GM18861 (cell line): ENCODE data around the gene PDE4A.
"Not testable (repeated sequence)": the region's sequence is repeated elsewhere in the genome, so short reads cannot be mapped to it uniquely, and the experiment has no call there.

Experiments used
- ATAC-seq: cut with Tn5 transposase; IDR thresholded peaks from one replicate; pipeline ENCODE4 v1.9.1; 2021; ENCODE audit not compliant: unreplicated experiment

The PDE4A gene

DNA sequence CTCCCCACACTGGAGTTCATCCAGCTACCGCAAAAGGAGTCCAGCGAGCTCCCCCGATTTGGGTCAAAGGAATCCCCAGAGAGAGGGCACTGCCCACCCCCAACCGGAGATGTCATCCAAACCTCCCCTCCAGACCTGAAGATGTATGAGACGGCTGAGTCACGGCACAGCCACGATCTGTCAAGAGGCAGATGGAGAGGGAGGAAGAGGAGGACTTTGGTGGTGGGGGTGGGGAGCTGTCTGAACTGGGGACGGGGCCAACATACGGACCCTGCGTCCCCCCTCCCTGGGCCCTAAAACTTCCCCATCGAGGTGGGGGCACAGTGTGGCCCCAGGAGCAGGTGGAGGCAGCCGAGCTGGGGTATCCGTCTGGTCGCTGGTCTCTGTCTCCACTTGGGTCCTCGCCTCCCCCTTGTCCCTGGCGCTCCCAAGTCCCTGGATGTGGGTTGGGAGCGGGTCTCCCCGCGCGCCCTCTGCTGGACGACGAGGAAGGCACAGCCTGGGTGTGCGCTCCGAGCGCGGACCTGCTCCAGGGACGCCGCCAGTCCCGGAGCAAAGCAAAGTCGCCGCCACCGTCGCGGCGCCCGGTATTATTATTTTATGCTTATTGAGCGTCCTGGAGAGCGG, 3.8 kb downstream of the PDE4A start:
- ATAC-seq = no peak

DNA sequence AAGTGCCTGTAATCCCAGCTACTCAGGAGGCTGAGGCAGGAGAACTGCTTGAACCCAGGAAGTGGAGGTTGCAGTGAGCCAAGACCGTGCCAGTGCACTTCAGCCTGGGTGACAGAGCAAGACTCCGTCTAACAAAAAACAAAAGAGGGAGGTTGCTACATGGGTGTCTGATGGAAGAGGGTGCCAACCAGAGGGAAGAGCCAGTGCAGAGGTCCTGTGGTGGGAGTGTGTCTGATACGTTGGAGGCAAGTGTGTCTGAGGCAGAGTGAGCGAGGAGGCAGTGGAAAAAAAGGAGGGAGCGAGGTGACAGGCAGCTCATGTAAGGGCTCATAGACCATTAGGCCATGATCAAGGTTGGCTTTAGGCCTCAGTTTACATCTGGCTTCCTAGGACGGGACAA, 6.8 kb downstream of the PDE4A start:
- ATAC-seq = no peak

DNA sequence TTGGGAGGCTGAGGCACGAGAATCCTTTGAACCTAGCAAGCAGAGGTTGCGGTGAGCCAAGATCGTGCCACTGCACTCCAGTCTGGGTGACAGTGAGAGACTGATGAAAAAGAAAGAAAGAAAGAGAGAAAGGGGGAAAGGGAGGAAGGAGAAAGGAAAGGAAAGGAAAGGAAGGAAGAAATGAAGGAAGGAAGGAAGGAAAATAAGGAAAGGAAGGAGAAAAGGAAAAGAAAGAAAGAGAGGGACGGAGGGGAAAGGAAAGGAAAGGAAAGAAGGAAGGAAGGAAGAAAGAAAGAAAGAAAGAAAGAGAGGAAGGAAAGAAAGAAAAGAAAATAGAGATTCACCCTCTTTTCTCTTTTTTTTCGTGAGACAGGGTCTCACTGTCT, 8.7 kb downstream of the PDE4A start:
- no peak for ATAC-seq

DNA sequence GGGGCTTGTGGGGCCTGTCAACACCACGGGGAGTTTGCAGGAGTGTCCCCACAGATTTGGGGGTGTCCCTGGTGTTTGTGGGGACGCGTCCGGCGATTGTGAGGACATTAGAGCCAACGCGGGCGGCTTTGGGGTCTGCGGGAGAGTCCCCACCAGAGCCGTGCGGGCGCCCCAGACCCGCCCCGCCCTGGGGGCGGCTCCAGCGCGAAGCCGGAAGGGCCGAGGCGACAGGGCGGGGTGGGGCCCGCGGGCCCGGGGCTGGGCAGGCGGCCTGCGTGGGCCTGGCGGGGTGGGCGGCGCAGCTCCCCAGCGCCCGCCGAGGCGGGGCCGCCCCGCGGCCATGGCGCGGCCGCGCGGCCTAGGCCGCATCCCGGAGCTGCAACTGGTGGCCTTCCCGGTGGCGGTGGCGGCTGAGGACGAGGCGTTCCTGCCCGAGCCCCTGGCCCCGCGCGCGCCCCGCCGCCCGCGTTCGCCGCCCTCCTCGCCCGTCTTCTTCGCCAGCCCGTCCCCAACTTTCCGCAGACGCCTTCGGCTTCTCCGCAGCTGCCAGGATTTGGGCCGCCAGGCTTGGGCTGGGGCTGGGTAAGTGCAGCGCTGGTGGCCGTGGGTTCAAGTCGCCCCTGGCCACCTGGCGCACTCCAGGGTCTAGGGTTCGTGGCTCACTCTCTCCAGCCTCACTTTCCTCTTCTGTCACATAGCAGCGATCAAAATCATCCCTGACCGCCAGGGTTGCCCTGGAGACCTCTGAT, 10.3 kb downstream of the PDE4A start:
- ATAC-seq = no peak

DNA sequence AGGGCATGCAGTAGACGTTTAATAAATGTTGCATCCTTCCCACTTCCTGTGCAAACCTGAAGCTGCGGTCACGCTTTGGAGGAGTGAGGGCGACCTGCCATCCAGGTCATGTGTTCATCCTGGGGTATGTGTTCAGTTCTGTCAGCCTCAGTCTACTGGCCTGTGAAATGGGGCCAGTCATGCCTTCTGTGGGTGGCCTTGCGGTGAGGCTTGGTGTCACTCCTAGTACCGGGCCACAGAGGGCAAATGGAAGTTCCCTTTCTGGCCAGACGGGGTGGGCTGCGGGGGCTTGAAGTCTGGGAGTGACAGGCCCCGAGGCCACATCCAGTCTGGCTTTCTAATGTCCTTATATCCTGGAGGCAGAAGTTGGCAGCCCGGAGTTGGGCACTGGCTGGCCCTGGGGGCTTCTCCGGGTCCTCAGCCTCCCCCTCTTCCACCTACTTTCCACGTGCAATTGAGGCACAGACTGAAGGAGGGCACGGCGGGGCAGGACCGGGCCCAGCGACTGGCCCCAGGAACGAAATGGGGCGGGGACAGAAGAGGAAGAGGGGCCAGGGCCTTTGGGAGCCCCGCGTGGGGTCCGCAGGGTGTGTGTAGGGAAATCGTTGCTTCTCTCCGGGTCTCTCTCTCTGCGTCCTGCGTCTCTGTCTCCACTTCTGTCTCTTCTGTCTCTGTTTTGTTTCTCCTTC, 11.1 kb downstream of the PDE4A start:
- no peak for ATAC-seq

DNA sequence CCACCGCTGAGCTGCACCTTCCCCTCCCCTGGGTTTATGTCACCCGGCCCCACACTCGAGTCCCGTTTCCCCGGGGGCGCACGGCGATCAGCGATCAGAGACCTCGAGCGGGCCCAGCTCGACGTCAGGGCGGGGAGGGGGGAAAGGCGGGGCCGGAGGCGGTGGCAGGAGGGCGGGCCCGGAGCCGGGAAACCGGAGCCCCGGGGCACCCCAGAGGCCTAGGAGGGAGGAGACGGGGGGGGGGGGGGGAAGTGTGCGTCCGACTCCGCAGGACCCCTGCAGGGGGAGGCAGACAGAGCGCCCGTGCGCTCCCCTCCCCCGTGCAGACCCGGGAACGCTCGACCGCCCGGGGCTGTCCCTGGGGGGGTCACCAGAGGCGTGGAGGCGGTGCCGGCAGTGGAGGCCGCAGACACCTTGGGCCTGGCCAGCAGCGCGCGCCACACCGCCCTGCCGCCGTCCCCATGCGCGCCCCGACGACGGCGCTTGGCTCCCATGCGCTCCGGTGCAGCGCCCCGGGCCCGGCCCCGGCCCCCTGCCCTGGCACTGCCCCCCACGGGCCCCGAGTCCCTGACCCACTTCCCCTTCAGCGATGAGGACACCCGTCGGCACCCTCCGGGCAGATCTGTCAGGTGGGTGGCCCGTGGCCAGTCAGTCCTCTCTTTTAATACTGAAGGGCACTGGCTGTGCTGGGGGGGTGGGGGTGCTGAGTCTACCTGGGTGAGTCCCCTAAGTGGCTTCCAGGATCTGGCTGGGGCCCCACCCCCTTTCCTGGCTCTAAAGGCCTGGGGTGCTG, 11.8 kb downstream of the PDE4A start:
- no peak for ATAC-seq

DNA sequence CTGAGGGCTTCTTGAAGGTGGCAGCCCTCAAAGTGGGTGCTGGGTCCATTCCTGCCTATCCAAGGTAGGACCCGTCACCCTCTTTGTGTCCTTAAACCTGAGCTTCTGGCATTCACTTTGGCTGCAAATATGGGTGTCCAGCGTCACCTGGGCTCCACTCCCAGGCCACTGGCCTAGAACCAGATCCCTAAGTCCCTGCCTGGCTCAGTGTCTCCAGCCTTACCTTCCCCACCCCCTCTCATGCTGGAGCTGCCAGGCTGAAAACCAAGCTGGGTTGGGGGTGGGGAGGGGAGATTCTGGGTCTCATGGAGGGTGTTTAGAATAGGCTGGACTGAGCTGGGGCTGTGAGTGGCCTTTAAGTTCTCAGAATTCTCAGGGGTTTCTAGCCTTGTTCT, 12.4 kb downstream of the PDE4A start:
- ATAC-seq = no peak

DNA sequence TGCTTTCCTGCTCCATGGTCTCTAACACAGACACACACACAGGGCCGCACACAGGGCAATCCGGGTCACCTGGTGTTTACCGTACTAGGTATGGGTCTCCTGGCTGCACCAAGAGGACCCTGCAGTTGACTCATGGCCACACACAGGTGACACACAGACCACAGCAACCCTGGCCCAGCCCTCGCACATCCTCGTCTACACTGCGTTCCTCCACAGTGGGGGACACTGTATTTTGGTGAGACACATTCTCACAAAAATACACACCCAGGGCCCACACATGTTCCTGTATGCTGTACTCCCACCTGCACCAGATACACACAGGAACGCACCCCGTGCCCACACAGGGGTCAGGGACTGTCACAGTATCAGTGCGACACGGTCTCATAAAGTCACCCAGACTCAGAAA, 12.8 kb downstream of the PDE4A start:
- ATAC-seq = no peak

DNA sequence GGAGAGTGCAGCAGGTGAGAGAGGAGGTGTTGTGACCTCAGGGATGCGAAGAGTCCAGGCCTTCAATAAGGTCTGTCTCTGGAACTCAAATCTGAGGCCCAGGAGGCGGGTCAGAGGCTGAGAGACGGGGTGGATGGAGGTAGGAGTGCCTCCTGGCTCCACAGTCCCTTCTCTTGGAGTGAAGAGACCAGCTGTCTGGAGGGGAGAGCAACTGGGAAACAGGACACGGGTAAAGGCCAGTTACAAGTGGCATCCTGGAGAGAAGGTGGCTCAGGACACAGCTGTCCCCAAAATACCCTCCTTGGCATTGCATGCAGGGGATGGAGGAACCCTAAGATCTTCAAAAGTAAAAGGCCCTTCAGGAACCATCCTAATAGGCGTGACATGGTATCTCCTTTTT, 19.2 kb downstream of the PDE4A start:
- no peak for ATAC-seq

DNA sequence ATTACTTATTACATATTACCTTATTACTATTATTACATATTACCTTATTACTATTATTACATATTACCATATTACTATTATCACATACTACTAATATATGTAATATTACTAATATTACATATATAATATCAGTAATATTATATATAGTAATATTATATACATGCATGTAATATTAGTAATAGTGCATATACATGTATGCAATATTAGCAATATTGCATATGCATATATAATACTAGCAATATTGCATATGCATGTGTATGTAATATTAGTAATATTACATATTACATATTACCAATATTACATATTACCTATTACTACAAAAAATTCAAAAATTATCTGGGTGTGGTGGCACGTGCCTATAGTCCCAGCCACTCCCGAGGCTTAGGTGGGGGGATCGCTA, 22.4 kb downstream of the PDE4A start:
- no peak for ATAC-seq

DNA sequence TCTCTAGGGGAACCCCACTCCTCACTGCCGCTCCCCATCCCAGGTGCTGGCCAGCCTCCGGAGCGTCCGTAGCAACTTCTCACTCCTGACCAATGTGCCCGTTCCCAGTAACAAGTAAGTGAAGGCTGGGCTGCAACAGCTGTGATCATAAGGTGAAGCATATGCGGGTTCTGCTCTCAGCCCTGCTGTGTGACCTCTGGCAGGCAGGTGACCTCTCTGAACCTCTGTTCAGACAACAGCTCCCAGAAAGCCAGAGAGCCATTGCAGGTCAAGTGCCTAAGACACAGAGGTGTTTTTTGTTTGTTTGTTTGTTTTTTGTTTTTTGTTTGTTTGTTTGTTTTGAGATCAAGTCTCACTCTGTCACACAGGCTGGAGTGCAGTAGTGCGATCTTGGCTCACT, 28.7 kb downstream of the PDE4A start:
- ATAC-seq = no peak

DNA sequence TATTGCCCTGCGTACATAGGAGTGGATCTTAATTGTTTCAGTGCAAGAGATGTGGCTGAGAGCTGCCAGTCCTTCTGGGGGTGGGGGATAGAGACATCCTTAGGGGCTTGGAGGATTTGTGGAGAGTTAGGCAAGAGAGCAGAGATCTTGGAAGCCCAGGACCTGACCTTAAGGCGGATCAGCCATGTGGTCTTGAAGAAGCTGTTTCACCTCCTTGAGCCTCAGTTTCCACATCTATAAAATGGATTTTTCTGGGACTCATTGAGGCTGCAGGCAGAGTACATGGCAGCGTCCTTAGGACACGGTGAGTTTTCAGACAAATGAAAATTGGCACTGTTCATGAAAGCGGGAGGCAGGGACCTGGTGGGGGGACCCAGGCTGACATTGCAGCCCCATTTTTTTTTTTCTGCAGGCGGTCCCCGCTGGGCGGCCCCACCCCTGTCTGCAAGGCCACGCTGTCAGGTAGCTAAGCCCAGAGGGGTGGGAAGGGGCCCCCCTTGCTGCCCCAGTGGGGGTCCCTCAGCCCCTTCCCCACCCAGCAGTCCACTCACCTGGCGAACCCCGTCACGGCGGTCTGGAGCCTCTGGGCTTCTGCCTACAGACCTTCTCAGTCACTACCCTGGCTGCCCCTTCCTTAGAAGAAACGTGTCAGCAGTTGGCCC, 30.0 kb downstream of the PDE4A start:
- no peak for ATAC-seq

DNA sequence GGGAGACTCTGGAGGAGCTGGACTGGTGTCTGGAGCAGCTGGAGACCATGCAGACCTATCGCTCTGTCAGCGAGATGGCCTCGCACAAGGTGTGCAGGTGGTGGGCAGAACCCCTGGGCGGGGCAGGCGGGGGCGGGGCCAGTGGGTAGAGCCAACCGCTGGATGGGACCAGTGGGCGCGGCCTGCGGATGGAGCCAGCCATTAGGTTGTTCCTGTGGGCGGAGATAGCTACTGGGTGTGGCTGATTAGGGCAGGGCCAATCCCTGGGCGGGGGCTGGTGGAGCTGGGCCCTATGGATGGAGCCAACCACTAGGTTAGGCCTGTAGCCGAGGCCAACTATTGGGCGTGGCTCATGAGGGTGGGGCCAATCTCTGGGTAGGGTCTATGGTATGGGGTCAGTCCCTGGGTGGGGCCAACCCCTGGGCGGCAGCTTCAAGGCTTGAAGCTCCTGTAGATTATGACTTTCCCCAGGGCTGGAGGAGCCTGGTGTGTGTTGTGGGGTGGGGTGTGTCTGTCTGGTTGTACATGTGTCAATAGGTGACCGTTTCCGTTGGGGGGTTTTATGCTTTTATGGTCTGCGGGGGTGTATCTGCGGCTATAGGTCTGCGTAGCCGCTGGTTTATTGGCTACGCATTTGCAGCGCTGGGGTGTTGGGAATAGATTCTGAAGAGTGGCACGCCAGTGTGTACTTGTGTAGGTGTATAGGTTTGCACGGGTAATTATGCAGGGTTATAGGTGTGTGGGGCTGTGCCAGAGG, 30.7 kb downstream of the PDE4A start:
- no peak for ATAC-seq

DNA sequence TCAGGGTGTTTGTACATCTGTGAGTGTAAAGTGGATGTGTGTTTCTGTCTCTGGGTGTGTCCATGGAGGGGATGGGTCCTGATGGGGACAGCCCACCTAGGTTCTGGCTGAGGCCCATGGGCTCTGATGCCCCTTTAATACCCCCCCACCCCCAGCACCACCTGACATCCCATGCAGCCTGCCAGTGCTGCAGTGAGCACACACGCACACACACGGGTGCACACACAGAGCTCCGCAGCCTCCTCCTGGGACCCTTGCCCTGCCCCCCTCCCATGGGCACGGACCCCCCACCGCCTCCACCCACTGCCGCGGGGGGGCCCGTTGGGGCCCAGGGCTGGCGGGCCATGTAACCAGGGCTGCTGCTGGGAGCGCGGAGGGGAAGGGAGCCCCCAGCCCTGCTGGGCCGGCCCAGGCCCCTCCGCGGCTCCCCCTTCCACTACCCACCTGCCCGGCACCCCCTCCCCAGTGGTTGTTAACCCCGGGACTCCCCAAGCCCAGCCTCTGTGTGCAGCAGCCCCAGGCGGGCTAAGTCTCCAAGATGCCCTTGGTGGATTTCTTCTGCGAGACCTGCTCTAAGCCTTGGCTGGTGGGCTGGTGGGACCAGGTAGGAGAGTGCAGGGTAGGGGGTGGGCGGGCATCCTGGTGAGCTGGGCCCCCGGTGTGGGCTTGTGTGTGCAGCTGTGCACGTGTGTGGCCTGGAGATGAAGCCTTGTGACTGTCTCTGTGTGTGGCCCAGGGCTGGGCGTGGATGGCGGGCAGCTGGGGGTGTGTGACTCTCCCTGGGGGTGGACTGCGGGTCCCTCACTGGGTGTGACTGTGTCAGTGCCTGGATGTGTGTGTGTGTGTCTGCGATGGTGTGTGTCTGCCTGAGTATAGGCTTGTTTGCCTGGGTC, 32.6 kb downstream of the PDE4A start:
- ATAC-seq = no peak

DNA sequence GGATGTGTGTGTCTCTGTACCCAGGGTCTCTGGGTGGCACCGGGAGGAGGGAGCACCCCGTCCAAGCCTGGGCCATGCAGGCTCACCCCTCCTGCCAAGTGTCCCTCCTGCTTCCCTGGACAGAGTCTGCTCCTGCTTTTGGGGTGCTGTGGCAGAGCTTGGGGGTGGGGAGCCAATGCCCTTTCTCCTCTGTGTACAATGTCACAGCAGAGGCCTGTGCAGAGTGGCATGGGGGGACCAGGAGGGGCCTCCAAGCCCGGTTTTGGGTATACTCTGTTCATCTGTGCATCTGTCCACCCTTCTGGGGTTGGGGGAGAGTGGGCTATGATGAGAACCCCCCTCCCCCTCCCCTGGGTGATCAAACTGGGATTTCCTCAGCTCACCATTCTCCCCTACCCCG, 33.5 kb downstream of the PDE4A start:
- ATAC-seq = no peak

DNA sequence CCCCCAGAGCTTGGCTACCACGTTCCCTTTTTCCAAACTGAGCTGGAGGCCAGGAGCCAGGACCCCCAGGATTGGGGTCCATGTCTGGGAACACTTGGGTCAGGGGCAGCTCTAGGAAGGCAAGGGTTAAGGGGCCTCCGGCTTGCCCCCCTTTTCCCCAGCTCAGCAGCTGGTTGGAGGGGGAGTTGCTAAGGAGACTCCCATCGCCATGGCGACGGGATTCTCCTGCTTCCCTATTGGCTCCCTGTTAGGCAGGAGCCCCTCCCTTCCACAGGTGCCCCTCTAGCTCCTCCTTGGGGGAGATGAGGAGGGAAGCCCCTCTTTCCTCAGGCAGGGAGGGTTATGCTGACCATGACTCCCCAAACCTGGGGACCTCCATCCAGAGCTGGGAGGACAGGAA, 33.9 kb downstream of the PDE4A start:
- ATAC-seq = no peak

DNA sequence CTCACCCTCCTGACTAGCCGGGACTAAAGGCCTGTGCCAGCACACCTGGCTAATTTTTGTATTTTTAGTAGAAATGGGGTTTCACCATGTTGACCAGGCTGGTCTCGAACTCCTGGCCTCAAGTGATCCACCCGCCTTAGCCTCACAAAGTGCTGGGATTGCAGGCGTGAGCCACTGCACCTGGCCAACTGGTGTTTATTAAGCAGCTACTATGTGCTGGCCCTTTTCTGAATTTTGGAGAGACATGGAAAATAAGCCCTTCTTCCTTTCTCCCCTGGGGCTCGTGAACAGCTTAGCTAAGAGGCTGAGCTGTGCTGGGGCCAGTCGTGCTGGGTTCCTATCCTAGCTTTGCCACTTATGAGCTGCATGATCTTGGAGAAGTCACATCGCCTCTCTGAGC, 38.4 kb downstream of the PDE4A start:
- not testable (repeated sequence) for ATAC-seq

DNA sequence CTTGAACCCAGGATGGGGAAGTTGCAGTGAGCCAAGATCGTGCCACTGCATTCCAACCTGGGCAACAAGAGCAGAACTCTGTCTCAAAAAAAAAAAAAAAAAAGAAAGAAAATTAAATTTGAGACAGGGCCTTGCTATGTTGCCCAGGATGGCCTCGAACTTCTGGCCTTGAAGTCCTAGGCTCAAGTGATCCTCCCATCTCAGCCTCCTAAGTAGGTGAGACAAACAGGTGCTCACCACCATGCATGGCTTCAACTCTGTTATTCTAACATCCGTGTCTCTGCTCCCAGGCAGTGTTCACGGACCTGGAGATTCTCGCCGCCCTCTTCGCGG, 40.3 kb downstream of the PDE4A start:
- ATAC-seq = no peak
